NOMO-1 treated with DMSO at 0.1 percent for 48 hours (cell line): ENCODE results near the gene CYP4X1.
"Not testable (repeated sequence)": the region's sequence is repeated elsewhere in the genome, so short reads cannot be mapped to it uniquely, and the experiment has no call there.

Experiments used
- DNase-seq: peaks from one replicate; lab custom pipeline; 2025; ENCODE audit not compliant: unreplicated experiment; lab: John Stamatoyannopoulos, UW

CYP4X1 gene, protein sequence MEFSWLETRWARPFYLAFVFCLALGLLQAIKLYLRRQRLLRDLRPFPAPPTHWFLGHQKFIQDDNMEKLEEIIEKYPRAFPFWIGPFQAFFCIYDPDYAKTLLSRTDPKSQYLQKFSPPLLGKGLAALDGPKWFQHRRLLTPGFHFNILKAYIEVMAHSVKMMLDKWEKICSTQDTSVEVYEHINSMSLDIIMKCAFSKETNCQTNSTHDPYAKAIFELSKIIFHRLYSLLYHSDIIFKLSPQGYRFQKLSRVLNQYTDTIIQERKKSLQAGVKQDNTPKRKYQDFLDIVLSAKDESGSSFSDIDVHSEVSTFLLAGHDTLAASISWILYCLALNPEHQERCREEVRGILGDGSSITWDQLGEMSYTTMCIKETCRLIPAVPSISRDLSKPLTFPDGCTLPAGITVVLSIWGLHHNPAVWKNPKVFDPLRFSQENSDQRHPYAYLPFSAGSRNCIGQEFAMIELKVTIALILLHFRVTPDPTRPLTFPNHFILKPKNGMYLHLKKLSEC

DNA sequence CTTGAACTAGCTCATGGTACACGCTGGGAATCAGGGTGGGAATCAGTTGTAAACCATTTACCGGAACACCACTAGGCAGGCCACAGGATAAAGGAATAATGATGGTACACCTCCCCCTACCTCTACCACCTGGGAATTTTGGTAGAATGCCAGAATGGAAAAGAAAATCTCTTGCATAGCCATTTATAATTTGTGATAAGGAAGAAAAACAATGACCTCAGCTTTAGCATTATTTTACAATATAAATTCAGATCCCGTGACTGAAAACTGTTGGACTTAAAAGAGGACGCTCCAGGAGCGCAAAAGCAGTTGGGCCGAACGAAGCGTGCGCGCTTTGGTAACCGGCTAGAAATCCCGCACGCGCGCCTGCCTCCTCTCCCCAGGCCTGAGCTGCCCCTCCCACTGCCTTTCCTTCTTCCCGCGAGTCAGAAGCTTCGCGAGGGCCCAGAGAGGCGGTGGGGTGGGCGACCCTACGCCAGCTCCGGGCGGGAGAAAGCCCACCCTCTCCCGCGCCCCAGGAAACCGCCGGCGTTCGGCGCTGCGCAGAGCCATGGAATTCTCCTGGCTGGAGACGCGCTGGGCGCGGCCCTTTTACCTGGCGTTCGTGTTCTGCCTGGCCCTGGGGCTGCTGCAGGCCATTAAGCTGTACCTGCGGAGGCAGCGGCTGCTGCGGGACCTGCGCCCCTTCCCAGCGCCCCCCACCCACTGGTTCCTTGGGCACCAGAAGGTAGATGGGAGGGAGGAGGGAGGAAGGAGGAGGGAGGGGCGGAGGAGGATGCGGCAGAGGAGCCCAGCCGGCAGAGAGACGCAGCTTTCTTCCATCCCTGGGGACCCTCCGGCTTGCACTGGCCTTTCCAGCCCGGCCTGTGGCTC is at the start of gene CYP4X1:
TSS of gene CYP4X1 (plus strand) at position 402 of the 873 bp plus-strand sequence. CDS start at position 551, 149 bp downstream.
- DNase-seq = no peak

DNA sequence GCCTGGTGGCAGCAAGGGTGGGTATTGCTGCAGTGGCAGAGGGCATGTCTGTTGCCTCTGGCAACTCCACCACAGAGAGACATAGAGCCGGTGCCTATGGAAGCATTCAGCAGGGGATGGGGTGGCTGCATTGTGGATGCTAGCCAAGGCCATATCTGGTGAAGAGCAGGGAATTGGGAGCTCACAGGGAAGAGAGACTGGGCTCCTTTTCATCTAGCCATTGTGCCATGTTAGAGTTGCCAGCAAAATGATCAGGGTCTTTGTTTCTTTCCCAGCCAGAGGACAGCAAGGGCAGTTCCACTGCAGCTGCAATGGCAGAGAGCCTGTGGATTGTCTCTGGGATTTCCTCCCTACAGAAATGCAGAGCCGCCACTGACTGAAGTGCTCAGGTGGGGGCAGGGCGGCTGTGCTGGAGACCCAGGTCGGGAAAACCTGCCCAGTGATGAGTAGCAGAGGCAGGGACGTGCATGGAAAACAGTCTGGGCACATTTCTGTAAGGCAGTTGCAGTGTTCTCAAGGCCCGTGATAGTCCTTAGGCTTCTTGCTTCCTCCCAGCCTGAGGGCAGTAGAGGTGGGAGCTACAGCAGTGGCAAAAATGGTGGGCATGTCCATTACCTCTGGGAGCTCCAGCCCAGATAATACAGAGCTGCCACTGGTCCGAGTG is 40.2 kb upstream of the CYP4X1 start:
- DNase-seq = no peak

DNA sequence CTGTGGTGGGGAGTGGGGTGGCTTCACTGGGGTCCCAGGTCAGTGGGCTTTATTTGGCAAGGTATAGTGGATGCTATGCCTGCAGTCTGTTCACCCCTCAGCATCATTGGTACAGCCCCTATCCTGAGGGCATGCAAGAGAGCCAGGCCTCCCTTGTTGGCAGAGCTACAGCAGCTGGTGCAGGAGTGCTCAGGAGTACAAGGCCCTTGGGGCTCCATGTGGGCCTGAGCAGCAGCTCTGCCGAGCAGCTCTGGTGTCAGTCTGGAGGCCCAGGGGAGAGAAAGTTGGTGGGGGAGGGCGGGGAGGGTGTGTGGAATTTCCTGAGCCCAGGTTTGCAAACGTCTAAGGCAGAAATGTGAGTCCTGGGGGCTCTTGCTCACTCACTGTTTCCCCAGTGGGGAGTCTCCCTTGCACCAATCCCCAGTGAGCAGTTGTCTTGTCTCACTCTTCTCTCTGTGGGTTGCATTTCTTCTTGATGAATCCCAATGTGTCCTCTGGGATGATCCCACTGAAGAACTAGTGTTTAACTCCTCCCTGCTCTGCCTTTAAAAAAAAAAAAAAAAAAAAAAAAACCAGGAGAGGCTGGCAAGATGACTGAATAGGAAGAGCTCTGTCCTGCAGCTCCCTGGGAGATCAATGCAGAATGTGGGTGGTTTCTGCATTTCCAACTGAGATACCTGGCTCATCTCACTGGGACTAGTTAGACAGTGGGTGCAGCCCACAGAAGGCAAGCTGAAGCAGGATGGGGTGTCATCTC is 39.5 kb upstream of the CYP4X1 start:
- no peak for DNase-seq

DNA sequence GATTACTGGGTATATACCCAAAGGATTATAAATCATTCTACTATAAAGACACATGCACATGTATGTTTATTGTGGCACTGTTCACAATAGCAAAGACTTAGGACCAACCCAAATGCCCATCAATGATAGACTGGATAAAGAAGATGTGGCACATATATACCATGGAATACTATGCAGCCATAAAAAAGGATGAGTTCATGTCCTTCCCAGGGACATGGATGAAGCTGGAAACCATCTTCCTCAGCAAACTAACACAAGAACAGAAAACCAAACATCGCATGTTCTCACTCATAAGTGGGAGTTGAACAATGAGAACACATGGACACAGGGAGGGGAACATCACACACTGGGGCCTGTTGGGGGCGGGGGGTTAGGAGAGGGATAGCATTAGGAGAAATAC is 32.9 kb upstream of the CYP4X1 start:
- DNase-seq = not testable (repeated sequence)

DNA sequence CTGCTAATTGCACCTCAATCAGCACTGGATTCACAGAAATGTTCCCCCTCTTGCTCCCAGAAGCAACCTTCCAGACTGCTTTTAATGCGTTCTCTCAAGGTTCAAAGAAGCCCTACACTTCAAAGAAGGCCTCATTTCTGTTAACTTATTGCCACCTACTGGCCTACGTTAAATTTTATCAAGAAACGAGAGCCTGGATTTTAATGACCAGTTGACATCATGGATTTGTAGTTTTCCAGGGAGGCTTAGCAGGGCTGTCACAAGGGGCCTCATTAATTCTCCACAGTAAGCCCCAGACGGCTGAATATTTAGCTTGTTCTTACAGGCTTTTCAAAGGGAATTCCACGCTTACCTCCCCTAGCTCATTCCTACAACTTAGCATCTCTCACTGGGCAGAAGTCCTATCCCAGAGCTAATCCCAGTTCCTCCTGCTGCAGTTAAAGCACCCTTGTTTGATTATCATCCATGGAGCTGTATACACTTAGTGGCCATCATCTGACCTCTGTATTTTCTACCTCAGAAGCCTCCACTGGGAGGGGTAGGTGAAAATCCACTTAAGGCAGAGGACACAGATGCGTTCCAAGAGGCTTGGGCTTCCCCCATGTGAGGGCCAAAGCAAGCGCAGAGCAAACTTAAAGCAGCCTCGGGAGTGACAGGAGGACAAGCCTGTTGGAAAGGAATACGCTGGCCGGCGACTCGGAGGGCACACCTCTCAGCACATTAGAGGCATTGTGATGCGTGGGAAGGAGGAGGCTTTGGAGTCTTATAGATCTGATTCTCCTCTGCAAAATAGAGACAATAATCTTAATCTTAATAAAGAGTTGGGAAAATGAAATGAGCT is 32.2 kb upstream of the CYP4X1 start:
- no peak for DNase-seq

DNA sequence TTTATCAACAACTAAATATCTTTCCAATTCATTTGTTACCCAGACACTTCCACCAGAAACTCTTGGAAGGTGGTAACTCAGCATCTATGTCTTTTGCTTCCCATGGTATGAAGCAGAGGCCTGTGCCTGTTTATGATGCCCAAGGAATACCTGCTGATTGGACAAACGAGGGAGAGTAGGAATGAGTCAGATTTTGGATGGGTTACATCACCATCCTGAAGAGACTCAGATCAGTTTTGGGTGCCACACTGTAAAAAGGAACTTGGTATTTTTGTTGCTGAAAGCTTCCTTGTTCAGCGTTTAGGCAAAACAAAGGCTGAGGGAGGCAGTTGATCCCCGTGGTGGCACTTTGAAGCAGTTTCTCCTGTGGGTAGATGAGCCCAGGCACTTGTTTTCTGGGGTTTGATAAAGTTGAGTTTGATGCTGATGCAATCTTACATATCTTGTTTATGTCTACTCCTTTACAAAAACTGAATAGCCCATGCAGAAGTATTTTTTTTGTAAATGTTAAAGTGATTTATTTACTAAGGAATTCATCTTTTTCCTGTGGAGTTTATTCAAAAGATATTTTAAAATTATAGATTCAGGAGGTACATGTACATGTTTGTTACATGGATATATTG is 26.7 kb upstream of the CYP4X1 start:
- DNase-seq = no peak

DNA sequence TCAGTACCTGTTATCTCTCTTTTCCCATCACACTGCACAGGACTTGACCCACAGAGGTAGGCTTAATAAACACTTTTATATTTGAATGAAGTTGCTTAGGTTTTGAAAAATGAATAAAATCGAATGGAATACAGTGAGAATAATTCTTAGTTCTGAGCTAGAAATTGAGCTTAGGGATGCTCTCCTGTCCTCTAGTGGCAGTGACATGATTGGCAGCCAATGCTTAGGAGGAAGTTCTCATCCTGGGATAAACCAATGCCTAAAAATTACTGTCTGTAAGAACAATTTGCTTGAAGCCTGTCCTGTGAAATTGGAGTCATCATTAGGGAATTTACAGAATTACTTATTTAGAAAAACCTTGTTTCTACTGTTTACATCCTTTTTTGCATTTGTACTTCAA is 21.3 kb upstream of the CYP4X1 start:
- DNase-seq = no peak

DNA sequence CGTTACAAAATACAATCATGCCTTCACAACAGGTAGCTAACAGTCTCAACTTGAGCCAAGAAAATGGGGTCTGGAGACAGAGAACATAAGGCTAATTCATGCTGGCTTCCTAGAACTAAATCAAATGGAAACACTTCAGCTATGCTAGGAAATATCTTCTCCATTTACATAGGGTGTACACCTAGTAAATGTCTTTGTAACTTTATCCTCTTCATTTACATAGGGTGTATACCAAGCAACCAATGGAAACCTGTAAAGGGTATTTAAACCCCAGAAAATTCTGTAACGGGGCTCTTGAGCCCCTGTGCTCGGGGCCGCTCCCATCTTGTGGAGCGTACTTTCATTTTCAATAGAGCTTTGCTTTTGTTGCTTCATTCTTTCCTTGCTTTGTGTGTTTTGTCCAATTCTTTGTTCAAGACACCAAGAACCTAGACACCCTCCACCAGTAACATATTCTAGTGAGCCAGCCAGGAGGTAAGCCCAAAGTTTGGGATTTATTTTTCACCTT is 19.5 kb upstream of the CYP4X1 start:
- DNase-seq = no peak

DNA sequence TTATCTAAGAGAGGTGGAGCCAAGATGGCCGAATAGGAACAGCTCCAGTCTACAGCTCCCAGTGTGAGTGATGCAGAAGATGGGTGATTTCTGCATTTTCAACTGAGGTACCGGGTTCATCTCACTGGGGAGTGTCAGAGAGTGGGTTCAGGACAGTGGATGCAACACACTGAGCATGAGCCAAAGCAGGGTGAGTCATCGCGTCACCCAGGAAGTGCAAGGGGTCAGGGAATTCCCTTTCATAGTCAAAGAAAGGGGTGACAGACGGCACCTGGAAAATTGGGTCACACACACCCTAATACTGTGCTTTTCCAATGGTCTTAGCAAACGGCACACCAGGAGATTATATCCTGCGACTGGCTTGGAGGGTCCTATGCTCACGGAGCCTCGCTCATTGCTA is 17.0 kb upstream of the CYP4X1 start:
- DNase-seq = not testable (repeated sequence)

DNA sequence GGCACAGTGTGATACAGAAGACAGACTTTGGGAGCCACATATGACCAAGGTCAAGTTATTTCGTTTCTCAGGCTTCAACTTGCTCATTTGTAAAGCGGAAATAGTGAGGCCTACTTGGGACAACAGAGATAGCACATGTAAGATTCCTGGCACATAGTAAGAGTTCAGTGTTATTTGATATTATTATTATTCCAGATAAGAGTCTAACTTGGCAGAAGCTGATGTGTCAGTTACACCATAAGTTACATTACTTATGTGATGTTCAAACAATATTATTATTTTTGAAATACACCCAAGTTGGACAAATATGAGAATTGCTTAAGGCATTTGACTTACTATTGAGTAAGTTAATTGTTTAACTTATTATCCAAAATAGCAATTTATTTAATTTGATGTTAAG is 10.2 kb upstream of the CYP4X1 start:
- no peak for DNase-seq

DNA sequence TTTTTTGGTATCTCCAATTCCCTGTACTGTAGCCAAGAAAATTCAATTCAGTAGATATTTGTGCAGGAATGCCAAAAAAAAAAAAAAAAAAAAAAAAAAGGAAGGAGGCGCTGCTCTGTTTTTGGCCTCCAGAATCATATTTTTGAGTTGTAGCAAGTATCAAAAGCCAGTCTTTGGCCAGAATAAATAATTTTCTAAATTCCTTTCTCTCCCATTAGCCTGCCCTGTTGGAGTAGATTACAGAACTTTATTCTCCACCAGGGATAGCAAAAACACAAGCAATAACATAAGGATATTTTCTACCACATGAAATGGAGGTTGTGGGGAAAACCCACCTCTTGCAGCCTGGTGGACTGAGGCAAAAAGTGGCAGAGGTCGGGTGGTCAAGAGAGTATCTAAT is 2.4 kb upstream of the CYP4X1 start:
- DNase-seq = no peak

DNA sequence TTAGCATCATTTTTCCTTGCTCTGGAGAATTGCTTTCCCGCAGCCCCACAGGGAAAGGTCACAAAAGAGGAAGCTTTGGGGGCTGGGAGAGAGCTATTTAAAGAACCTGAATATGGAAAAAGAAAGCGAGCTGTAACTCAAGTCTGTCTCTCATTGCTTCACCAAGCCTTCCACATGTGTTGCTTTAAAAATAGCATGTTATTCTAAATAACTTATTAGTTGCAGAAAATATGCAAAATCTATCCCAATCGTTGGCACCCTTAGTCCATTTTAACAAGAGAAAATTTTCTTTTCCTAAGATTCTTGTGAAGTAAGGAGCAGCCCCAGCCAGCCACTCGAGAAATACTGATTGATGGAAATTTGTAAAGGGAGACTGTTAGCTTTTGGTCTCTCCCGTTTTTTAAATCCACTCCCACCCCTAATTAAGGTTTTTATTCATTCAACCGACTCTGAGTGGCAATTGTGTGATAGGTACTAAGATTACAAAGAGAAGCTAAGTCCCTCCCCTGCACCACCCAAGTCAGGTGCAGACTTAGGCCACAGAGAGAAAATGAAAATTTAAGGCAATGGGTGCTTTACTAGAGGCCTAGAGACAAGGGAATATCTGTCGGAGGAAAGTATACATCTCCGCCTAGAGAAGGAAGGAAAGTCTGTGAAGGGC is 802 bp downstream of the CYP4X1 start:
- no peak for DNase-seq

DNA sequence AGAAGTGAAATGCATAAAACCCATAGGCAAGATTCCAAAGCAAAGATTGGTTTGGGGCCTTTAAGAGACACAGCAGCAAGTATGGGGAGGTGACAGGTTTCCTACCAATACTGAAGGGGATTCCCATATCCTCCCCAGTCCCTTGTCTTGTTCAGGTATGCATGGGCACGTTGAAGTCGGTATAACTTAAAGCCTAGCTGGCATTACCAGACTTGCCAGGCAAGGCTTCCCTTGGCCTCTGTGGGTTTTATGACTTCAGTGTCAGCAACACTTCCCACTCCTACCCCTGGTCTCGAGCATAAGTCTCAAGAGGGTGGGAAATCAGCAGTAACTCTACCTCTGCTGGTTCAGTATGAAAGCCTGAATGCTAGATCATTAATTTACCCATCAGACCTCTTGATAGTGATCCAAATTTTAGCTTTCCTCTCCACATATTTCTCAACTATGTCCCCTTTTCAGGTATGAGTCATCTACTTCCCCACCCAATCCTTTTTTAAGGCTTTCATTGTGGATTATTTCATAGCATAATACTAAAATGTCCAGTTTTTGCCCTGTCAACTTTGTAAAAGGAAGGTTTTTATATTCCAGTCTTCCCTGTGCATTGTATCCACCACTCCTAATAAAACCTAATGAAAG is 6.8 kb downstream of the CYP4X1 start:
- DNase-seq = no peak

DNA sequence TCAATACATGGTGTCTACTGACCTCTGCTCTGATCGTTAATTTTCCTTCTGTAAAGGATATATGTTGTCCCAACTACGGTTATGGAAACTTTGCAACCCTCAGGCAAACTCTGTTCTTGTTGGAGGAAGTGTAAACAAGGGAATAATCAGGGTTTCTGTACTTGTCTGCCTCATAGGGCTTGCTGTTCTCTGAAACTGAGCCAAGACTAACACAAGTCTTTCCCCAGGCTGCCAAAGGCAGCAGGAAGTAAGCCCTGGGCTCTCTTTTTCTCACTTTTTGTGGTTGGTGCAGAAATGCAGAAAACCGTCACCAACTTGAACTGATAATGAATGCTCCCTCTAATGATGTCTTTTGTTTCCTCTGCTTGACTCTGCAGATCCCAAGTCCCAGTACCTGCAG is 7.6 kb downstream of the CYP4X1 start:
- DNase-seq = no peak

DNA sequence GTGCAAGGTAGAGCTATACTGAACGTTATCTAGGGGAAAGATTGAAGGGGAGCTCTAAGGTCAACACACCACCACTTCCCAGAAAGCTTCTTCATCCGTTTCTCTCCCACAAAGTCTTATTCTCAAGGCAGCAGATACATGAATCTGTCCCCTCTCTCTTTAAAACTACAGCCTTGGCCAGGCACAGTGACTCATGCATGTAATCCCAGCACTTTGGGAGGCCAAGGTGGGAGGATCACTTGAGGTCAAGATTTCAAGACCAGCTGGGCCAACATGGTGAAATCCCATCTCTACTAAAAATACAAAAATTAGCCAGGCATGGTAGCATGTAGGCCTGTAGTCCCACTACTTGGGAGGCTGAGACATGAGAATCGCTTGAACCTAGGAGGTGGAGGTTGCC is 8.1 kb downstream of the CYP4X1 start:
- DNase-seq = no peak

DNA sequence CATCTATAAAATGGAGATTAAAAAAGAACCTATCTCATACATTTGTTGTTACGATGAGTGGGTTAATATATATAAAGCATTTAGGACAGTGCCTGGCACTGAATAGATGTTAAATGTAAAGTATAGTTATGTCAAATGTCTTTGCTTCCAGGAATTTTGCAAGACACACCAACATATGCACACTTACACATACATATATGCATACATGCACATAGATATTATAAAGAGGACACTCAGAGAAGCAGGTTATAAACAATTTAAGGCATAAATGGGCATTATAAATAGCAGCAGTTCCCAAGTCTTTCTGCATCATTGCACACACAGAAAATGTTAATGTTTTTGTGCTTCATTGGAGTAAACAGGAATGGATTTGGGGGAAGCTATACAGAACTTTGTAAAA is 13.3 kb downstream of the CYP4X1 start:
- DNase-seq = no peak

DNA sequence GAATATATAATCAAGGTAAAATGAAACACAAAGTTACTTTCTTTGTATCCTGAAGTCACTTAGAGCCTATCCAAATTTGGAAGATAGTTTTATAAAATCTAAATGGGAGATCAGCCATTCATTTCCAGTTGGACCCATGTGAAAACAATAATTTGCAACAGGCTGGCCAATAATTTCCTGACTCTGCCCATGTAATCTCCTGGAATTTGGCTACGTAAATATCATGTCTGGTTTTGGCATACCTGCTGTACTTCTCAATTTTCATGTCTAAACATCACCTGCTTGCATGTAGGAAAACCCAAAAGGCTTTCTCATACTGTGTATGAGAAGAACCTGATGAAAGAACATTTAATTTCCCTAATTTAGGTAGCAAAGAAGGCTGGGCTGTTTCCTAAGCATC is 35.9 kb downstream of the CYP4X1 start:
- no peak for DNase-seq

DNA sequence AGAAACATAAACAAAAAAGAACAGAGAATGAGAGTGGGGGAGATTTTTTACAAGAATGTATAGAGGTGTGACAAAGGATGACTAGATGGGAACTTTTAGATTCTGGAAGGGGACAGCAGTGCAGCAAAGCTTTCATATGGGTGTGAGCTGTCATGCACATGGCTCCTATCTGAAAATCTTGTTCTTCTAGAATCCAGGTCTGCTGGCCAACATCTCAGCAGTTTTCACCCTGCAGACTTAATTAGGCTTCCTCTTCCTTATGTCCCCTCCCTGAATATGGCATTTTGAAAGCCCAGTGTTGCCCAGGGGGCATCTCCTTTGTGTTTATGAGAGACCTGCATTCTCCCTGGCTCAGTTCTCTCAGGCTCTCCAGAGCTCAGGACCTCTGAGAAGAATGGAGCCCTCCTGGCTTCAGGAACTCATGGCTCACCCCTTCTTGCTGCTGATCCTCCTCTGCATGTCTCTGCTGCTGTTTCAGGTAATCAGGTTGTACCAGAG is 43.7 kb downstream of the CYP4X1 start, which contains the start of gene CYP4Z1:
TSS of gene CYP4Z1 (plus strand) at position 135 of the 498 bp plus-strand sequence. CDS start at position 395, 260 bp downstream.
- DNase-seq = no peak
